ENCODE results near the gene KCNQ1. TPM values are rescaled to one million over a fixed set of nuclear protein-coding genes. Genes with fewer than 3 reads are reported as not detected.

KCNQ1 gene
- total RNA-seq, 5 donors from 2014 or later (not counting 1 experiment from before 2014, with no cell fraction given) = 20.9 to 32.9 (median 24.0) TPM

- H3K27ac ChIP-seq (ENCODE audit: low read length) = no peak overlapping the region
- H3K4me1 ChIP-seq (ENCODE audit: control insufficient read depth in 1 of 2, extremely low read depth in 1 of 2, insufficient read depth in 2 of 2, low read length in 2 of 2) = no peaks in the 10 kb centered on the region
- Mint-ChIP-seq H3K27me3 (no peaks in the 10 kb centered on the region), H3K27ac (no peak overlapping the region), H3K36me3 (peaks cover 4% of the 10 kb centered on the region), H3K9me3 (no peaks in the 10 kb centered on the region), H3K4me1 (peaks cover 0 to 5% (median 0%) of the 10 kb centered on the region in 3 donors), H3K4me3 (no peak overlapping the region)
- 87% methylated on average over 16 of the region's 17 CpGs for WGBS (ENCODE audit: insufficient coverage)
- peaks cover 0 to 1% of the 10 kb centered on the region in 2 experiments for H3K27me3 ChIP-seq (replicated peaks in 1 of 2; ENCODE audit: control insufficient read depth in 2 of 2, extremely low read depth in 1 of 2, insufficient read depth in 2 of 2, low read length in 1 of 2)
- H3K4me3 ChIP-seq (ENCODE audit: control insufficient read depth in 1 of 2, extremely low read depth in 1 of 2, low read length in 1 of 2) = no peak overlapping the region
- H3K9me3 ChIP-seq = no peaks in the 10 kb centered on the region
- no peak for ATAC-seq (replicated peaks in 1 of 4)
- ChIA-PET CTCF (interaction anchor here in 1 of 2 donors (0.6 kb wide), 1 partner anchor 868 kb away, joined by 5 read pairs; no protein-coding TSS in a partner anchor), POLR2A (no interaction called here)
- DNase-seq = no peak
- H3K36me3 ChIP-seq (ENCODE audit: control insufficient read depth in 2 of 2, extremely low read depth in 1 of 2, insufficient read depth in 1 of 2, low read length in 1 of 2) = no peaks in the 10 kb centered on the region
Observed at GRCh38 chr11:2740275-2740940, 295.6 kb downstream of the KCNQ1 start.

DNA sequence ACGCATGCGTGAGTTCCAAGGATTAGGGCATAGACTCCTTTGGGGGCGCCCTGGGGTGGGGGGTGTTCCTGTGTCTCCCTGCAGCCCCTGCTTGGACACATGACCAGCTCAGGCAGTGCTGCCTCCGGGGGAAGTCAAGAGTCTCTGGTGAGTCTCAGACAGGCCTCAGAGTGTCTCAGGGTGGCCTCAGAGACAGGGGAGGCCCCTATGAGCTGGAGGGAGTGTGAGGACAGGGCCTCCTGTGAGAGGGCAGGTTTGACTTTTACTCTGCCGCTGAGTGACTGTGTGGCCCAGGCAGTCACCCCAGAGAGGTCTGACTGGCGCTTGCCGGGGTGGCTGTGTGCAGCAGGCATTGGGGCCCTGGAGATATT lies 296.2 kb downstream of the KCNQ1 start:
- H3K9me3 Mint-ChIP-seq = no peaks in the 10 kb centered on the region
- DNase-seq = no peak

DNA sequence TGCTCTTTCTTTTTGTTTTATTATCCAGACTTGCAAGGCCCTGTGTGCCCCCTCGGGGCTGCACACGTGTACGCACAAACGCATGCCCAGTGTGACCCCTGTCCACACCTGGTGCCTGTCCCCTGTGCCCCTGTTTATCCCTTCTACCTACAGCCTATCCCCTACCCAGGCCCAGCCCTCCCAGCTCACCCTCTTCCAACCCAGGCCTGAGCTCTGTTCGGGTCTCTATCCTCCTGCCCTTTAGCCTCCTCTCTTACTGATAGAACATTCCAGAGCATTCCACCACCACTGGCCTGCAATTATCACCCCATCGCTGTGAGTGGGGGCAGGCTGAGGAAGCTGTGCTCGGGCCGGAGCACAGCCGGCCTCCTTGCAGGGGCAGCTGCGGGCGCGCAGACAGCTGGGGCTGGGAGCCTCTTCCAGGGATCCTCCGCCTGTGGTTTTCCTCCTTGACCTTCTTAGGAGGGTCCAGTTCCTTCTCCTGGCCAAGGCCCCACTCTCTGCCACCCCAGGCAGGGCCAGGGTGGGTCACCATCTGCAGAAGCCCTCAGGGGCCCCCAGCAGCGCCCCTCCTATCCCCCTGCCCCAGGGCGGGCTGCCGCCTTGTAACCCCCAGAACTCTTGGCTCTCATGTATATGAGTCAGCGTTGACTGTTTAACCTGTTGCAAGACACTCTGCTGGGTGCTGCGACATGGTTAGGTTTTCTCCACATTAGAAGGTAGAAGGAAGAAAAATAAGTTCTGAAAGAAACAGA lies 296.7 kb downstream of the KCNQ1 start:
- no peak for ATAC-seq (replicated peaks in 1 of 4)
- peaks cover 0 to 5% (median 0%) of the 10 kb centered on the region in 3 donors for H3K4me1 Mint-ChIP-seq
- H3K36me3 ChIP-seq (ENCODE audit: control insufficient read depth in 2 of 2, extremely low read depth in 1 of 2, insufficient read depth in 1 of 2, low read length in 1 of 2) = no peaks in the 10 kb centered on the region
- CTCF ChIA-PET = no interaction called here
- no peak overlapping the region for H3K27ac ChIP-seq (ENCODE audit: low read length)
- no peaks in the 10 kb centered on the region for H3K9me3 ChIP-seq
- H3K4me3 Mint-ChIP-seq = no peak overlapping the region
- H3K27me3 Mint-ChIP-seq = no peaks in the 10 kb centered on the region
- H3K36me3 Mint-ChIP-seq = peaks cover 4% of the 10 kb centered on the region
- H3K9me3 Mint-ChIP-seq = no peaks in the 10 kb centered on the region
- no peak overlapping the region for H3K27ac Mint-ChIP-seq
- POLR2A ChIA-PET = no interaction called here
- no peaks in the 10 kb centered on the region for H3K27me3 ChIP-seq (replicated peaks in 1 of 2; ENCODE audit: control insufficient read depth in 2 of 2, extremely low read depth in 1 of 2, insufficient read depth in 2 of 2, low read length in 1 of 2)
- no peak overlapping the region for H3K4me3 ChIP-seq (ENCODE audit: control insufficient read depth in 1 of 2, extremely low read depth in 1 of 2, low read length in 1 of 2)
- WGBS (ENCODE audit: insufficient coverage) = 80% methylated on average over 11 of the region's 18 CpGs
- no peaks in the 10 kb centered on the region for H3K4me1 ChIP-seq (ENCODE audit: control insufficient read depth in 1 of 2, extremely low read depth in 1 of 2, insufficient read depth in 2 of 2, low read length in 2 of 2)
- peak in 1 of 35 experiments; percentile 1 for DNase-seq

More for the DNA sequence above, 296.2 kb downstream of the KCNQ1 start:
- no peaks in the 10 kb centered on the region for H3K27me3 ChIP-seq (replicated peaks in 1 of 2; ENCODE audit: control insufficient read depth in 2 of 2, extremely low read depth in 1 of 2, insufficient read depth in 2 of 2, low read length in 1 of 2)
- no peaks in the 10 kb centered on the region for H3K27me3 Mint-ChIP-seq
- no peaks in the 10 kb centered on the region for H3K36me3 ChIP-seq (ENCODE audit: control insufficient read depth in 2 of 2, extremely low read depth in 1 of 2, insufficient read depth in 1 of 2, low read length in 1 of 2)
- no peak overlapping the region for H3K4me3 Mint-ChIP-seq
- peaks cover 4% of the 10 kb centered on the region for H3K36me3 Mint-ChIP-seq
- no peak overlapping the region for H3K4me3 ChIP-seq (ENCODE audit: control insufficient read depth in 1 of 2, extremely low read depth in 1 of 2, low read length in 1 of 2)
- ChIA-PET POLR2A (no interaction called here), CTCF (no interaction called here)
- H3K4me1 Mint-ChIP-seq = peaks cover 0 to 5% (median 0%) of the 10 kb centered on the region in 3 donors
- no peak for ATAC-seq (replicated peaks in 1 of 4)
- no peaks in the 10 kb centered on the region for H3K4me1 ChIP-seq (ENCODE audit: control insufficient read depth in 1 of 2, extremely low read depth in 1 of 2, insufficient read depth in 2 of 2, low read length in 2 of 2)
- no peaks in the 10 kb centered on the region for H3K9me3 ChIP-seq
- no peak overlapping the region for H3K27ac Mint-ChIP-seq
- 81% methylated on average over 5 of the region's 7 CpGs for WGBS (ENCODE audit: insufficient coverage)
- no peak overlapping the region for H3K27ac ChIP-seq (ENCODE audit: low read length)

DNA sequence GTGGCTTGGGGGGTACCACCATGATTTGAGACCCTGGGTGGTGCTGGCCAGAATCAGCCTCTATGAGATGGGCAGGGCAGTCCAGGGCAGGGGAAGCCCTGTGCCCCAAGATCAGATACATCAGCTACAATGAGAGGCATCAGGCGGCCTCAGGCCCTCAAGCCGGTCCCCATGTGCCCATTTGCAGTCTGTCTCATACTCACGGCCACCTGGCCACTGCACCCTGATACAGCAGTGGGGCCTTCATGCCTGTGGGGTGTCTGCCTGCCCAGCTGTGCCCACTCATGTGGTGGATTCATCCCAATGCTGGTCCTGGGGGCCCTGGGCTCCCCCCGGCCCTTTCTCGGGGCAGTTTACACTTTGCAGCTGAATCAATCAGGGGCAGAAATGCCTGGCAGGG lies 297.4 kb downstream of the KCNQ1 start:
- ChIA-PET CTCF (no interaction called here), POLR2A (no interaction called here)
- H3K9me3 Mint-ChIP-seq = no peaks in the 10 kb centered on the region
- H3K4me1 Mint-ChIP-seq = peaks cover 0 to 5% (median 0%) of the 10 kb centered on the region in 3 donors
- Histone ChIP-seq H3K27me3 (replicated peaks in 1 of 2; ENCODE audit: control insufficient read depth in 2 of 2, extremely low read depth in 1 of 2, insufficient read depth in 2 of 2, low read length in 1 of 2) (no peaks in the 10 kb centered on the region), H3K27ac (ENCODE audit: low read length) (no peak overlapping the region), H3K36me3 (ENCODE audit: control insufficient read depth in 2 of 2, extremely low read depth in 1 of 2, insufficient read depth in 1 of 2, low read length in 1 of 2) (no peaks in the 10 kb centered on the region), H3K4me1 (ENCODE audit: control insufficient read depth in 1 of 2, extremely low read depth in 1 of 2, insufficient read depth in 2 of 2, low read length in 2 of 2) (no peaks in the 10 kb centered on the region), H3K4me3 (ENCODE audit: control insufficient read depth in 1 of 2, extremely low read depth in 1 of 2, low read length in 1 of 2) (no peak overlapping the region), H3K9me3 (no peaks in the 10 kb centered on the region)
- H3K27me3 Mint-ChIP-seq = no peaks in the 10 kb centered on the region
- DNase-seq (peak in 1 of 35 experiments; percentile 2), ATAC-seq (replicated peaks in 1 of 4) (no peak)
- 87% methylated on average over 5 of the region's 5 CpGs for WGBS (ENCODE audit: insufficient coverage)
- no peak overlapping the region for H3K27ac Mint-ChIP-seq
- peaks cover 4% of the 10 kb centered on the region for H3K36me3 Mint-ChIP-seq
- no peak overlapping the region for H3K4me3 Mint-ChIP-seq

GRCh38 chr11:2742611-2743426 lies 298.0 kb downstream of the KCNQ1 start:
- Mint-ChIP-seq H3K36me3 (peaks cover 7% of the 10 kb centered on the region), H3K27ac (no peak overlapping the region), H3K4me3 (no peak overlapping the region), H3K4me1 (peaks cover 0 to 1% (median 0%) of the 10 kb centered on the region in 3 donors), H3K9me3 (no peaks in the 10 kb centered on the region), H3K27me3 (no peaks in the 10 kb centered on the region)
- Histone ChIP-seq H3K27ac (ENCODE audit: low read length) (no peak overlapping the region), H3K36me3 (ENCODE audit: control insufficient read depth in 2 of 2, extremely low read depth in 1 of 2, insufficient read depth in 1 of 2, low read length in 1 of 2) (no peaks in the 10 kb centered on the region), H3K27me3 (replicated peaks in 1 of 2; ENCODE audit: control insufficient read depth in 2 of 2, extremely low read depth in 1 of 2, insufficient read depth in 2 of 2, low read length in 1 of 2) (no peaks in the 10 kb centered on the region), H3K9me3 (no peaks in the 10 kb centered on the region), H3K4me3 (ENCODE audit: control insufficient read depth in 1 of 2, extremely low read depth in 1 of 2, low read length in 1 of 2) (no peak overlapping the region), H3K4me1 (ENCODE audit: control insufficient read depth in 1 of 2, extremely low read depth in 1 of 2, insufficient read depth in 2 of 2, low read length in 2 of 2) (no peaks in the 10 kb centered on the region)
- CTCF ChIA-PET = no interaction called here
- WGBS (ENCODE audit: insufficient coverage) = 76% methylated on average over 10 of the region's 20 CpGs
- DNase-seq (peak in 1 of 35 experiments; percentile 1), ATAC-seq (replicated peaks in 1 of 4) (no peak)
- POLR2A ChIA-PET = no interaction called here

DNA sequence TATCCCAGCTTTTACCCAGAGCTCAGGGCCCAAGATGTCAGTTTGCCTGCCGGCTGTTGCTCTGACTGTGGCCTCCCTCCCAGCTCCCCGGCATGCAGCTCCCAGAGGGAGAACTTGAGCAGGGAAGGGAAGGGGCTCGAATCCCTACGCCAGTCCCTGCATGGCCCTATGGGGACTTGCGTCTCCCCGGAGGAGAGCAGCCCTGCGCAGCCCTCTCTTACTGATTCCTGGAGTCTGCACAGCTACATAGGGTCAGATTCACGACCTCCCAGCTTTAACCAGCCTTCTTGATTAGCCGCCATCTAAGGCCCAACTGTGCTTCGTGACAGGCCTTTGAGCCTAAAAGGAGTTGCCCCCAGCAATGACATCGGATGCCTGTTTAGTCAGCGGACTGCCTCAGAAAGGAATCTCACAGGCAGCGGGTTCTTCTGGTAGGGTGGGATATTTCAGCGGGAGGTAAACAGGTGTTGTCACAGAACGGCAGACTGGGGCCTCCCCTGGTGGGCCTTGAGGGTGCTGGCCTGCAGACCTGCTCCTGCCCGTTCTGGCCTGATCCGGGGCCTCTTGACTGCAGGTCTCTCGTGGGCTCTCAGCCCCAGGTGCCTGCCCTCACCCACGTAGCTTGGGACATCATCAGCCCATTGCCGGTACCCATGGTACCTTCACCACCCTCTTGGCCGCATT lies 298.8 kb downstream of the KCNQ1 start:
- H3K36me3 Mint-ChIP-seq = peaks cover 7% of the 10 kb centered on the region
- H3K36me3 ChIP-seq (ENCODE audit: control insufficient read depth in 2 of 2, extremely low read depth in 1 of 2, insufficient read depth in 1 of 2, low read length in 1 of 2) = no peaks in the 10 kb centered on the region
- no peaks in the 10 kb centered on the region for H3K9me3 ChIP-seq
- H3K27me3 Mint-ChIP-seq = no peaks in the 10 kb centered on the region
- H3K27me3 ChIP-seq (replicated peaks in 1 of 2; ENCODE audit: control insufficient read depth in 2 of 2, extremely low read depth in 1 of 2, insufficient read depth in 2 of 2, low read length in 1 of 2) = peaks cover 0 to 3% of the 10 kb centered on the region in 2 experiments
- DNase-seq (no peak), ATAC-seq (replicated peaks in 1 of 4) (no peak)
- H3K4me3 Mint-ChIP-seq = no peak overlapping the region
- POLR2A ChIA-PET = no interaction called here
- no peak overlapping the region for H3K27ac ChIP-seq (ENCODE audit: low read length)
- H3K27ac Mint-ChIP-seq = no peak overlapping the region
- no peaks in the 10 kb centered on the region for H3K4me1 ChIP-seq (ENCODE audit: control insufficient read depth in 1 of 2, extremely low read depth in 1 of 2, insufficient read depth in 2 of 2, low read length in 2 of 2)
- H3K4me3 ChIP-seq (ENCODE audit: control insufficient read depth in 1 of 2, extremely low read depth in 1 of 2, low read length in 1 of 2) = no peak overlapping the region
- 84% methylated on average over 17 of the region's 21 CpGs for WGBS (ENCODE audit: insufficient coverage)
- no peaks in the 10 kb centered on the region for H3K4me1 Mint-ChIP-seq
- CTCF ChIA-PET = no interaction called here
- H3K9me3 Mint-ChIP-seq = no peaks in the 10 kb centered on the region

Measured in T-cell (primary cell).